Neuronal stem cell (in vitro differentiated cells): Measurements from ENCODE around the gene SMAD5.

Experiments
- DNase-seq: peaks from one replicate; pipeline ENCODE4 v3.0.0-alpha.2; 2013; ENCODE audit warnings: low spot score
- H2AFZ ChIP-seq: one replicate; pipeline ENCODE4 v1.6.1; 2013; ENCODE audit warnings: mild to moderate bottlenecking, low read length, inconsistent platforms
- H2AK5ac ChIP-seq: 2 replicates; pipeline ENCODE4 v1.6.1; 2013; ENCODE audit warnings: low read depth, mild to moderate bottlenecking, inconsistent platforms, low read length, moderate library complexity, mixed read lengths
- H2BK120ac ChIP-seq: 2 replicates; pipeline ENCODE4 v1.6.1; 2013; ENCODE audit warnings: low read depth, mild to moderate bottlenecking, inconsistent platforms, low read length, moderate library complexity, mixed read lengths
- H2BK12ac ChIP-seq: one replicate; pipeline ENCODE4 v1.6.1; 2013; ENCODE audit warnings: low read length, inconsistent platforms
- H2BK15ac ChIP-seq: 2 replicates; pipeline ENCODE4 v1.6.1; 2013; ENCODE audit warnings: mild to moderate bottlenecking, low read length, inconsistent platforms, mixed read lengths
- H2BK5ac ChIP-seq: one replicate; pipeline ENCODE4 v1.6.1; 2013; ENCODE audit warnings: inconsistent platforms, mild to moderate bottlenecking, low read length, moderate library complexity
- H3K14ac ChIP-seq: one replicate; pipeline ENCODE4 v1.6.1; 2013; ENCODE audit warnings: low read length, inconsistent platforms
- H3K18ac ChIP-seq: 2 replicates; pipeline ENCODE4 v1.6.1; 2013; ENCODE audit warnings: low read length, inconsistent platforms
- H3K23ac ChIP-seq: 2 replicates; pipeline ENCODE4 v1.6.1; 2013; ENCODE audit warnings: low read depth, mild to moderate bottlenecking, mixed read lengths, low read length, inconsistent platforms; ENCODE audit not compliant: poor library complexity
- H3K27ac ChIP-seq: replicated peaks from 3 replicates; pipeline ENCODE4 v1.5.1; 2013; ENCODE audit warnings: low read length, inconsistent platforms
- H3K27me3 ChIP-seq, 3 experiments: 2 replicates each; pipeline ENCODE4 v1.6.1; 2013; ENCODE audit warnings: low read length in 3 of 3, mild to moderate bottlenecking in 2 of 3, inconsistent platforms in 1 of 3, low read depth in 1 of 3, mixed read lengths in 1 of 3, moderate library complexity in 1 of 3; ENCODE audit not compliant: control insufficient read depth in 3 of 3, insufficient read depth in 3 of 3
- H3K36me3 ChIP-seq, 2 donors: replicated peaks in 1 of 2; 2 replicates each; pipeline ENCODE4 v1.6.1; 2013; ENCODE audit warnings: low read length in 2 of 2; ENCODE audit not compliant: control insufficient read depth in 2 of 2, insufficient read depth in 2 of 2
- H3K4ac ChIP-seq: 2 replicates; pipeline ENCODE4 v1.6.1; 2013; ENCODE audit warnings: inconsistent platforms, mild to moderate bottlenecking, low read length, moderate library complexity
- H3K4me1 ChIP-seq, 2 donors: 1 replicate in 1 of 2; 2 replicates in 1 of 2; pipeline ENCODE4 v1.6.1; 2013; ENCODE audit warnings: low read length in 2 of 2, low read depth in 1 of 2; ENCODE audit not compliant: control insufficient read depth in 2 of 2, insufficient read depth in 1 of 2
- H3K4me2 ChIP-seq: one replicate; pipeline ENCODE4 v1.6.1; 2013; ENCODE audit warnings: mild to moderate bottlenecking, low read length, inconsistent platforms; ENCODE audit not compliant: insufficient read depth, poor library complexity, severe bottlenecking
- H3K4me3 ChIP-seq, 2 donors: 2 replicates each; pipeline ENCODE4 v1.5.1; 2013; ENCODE audit warnings: low read length in 2 of 2, mild to moderate bottlenecking in 2 of 2, inconsistent platforms in 1 of 2, moderate library complexity in 1 of 2
- H3K79me1 ChIP-seq: one replicate; pipeline ENCODE4 v1.6.1; 2013; ENCODE audit warnings: low read depth, mild to moderate bottlenecking, inconsistent platforms, low read length, moderate library complexity
- H3K9ac ChIP-seq: one replicate; pipeline ENCODE4 v1.6.1; 2013; ENCODE audit warnings: mild to moderate bottlenecking, low read depth, low read length, inconsistent platforms; ENCODE audit not compliant: poor library complexity
- H3K9me3 ChIP-seq, 2 donors: replicated peaks in 1 of 2; 2 replicates each; pipeline versions ENCODE3 to v1.6.1; 2013; ENCODE audit warnings: low read length in 2 of 2, mild to moderate bottlenecking in 2 of 2, inconsistent platforms in 1 of 2, low read depth in 1 of 2, mixed read lengths in 1 of 2, moderate library complexity in 1 of 2; ENCODE audit not compliant: control insufficient read depth in 2 of 2, insufficient read depth in 1 of 2
- H4K8ac ChIP-seq: one replicate; pipeline ENCODE4 v1.6.1; 2013; ENCODE audit warnings: low read depth, mild to moderate bottlenecking, inconsistent platforms, low read length, moderate library complexity
- H4K91ac ChIP-seq: one replicate; pipeline ENCODE4 v1.6.1; 2013; ENCODE audit warnings: low read length, low read depth, mild to moderate bottlenecking, inconsistent platforms; ENCODE audit not compliant: poor library complexity
- WGBS, 2 donors: extraction: QIAGEN DNeasy Blood & Tissue Kit; methylation state at CpG; one replicate each; pipeline ENCODE4 v1.1.7; 2013; ENCODE audit warnings: missing lambda C conversion rate in 2 of 2, mixed read lengths in 1 of 2; ENCODE audit not compliant: insufficient read length in 2 of 2, insufficient replicate concordance in 1 of 2; ENCODE audit errors: extremely low coverage in 2 of 2; 5-methylcytosine and 5-hydroxymethylcytosine counted together

Gene SMAD5

GRCh38 chr5:136209346-136209910 is 76.8 kb downstream of the SMAD5 start:
- H2AFZ ChIP-seq, result no peak overlapping the region
- peaks cover 0 to 4% of the 10 kb centered on the region in 2 donors for H3K4me1 ChIP-seq
- no peaks in the 10 kb centered on the region for H3K79me1 ChIP-seq
- H4K8ac ChIP-seq, result no peak overlapping the region
- H3K4me2 ChIP-seq, result no peak overlapping the region
- no peak overlapping the region for H3K27ac ChIP-seq
- no peaks in the 10 kb centered on the region for H3K36me3 ChIP-seq
- H4K91ac ChIP-seq, result no peak overlapping the region
- H2BK5ac ChIP-seq, result no peak overlapping the region
- DNase-seq, result no peak
- no peak overlapping the region for H3K23ac ChIP-seq
- H3K27me3 ChIP-seq, result peaks cover 0 to 24% (median 0%) of the 10 kb centered on the region in 3 experiments
- no peak overlapping the region for H3K18ac ChIP-seq
- H3K4me3 ChIP-seq, result no peak overlapping the region
- peak overlapping the region; percentile 40 for H3K9ac ChIP-seq
- H3K14ac ChIP-seq, result no peak overlapping the region
- no peak overlapping the region for H2BK12ac ChIP-seq
- no CpG with 5 or more reads among the region's 14 CpGs for WGBS, 2 donors
- peak overlapping the region; percentile 21 for H2AK5ac ChIP-seq
- peaks cover 0 to 2% of the 10 kb centered on the region in 2 donors for H3K9me3 ChIP-seq
- no peak overlapping the region for H2BK120ac ChIP-seq
- no peak overlapping the region for H3K4ac ChIP-seq
- H2BK15ac ChIP-seq, result no peak overlapping the region

- DNase-seq, result no peak
- H3K9ac ChIP-seq, result no peak overlapping the region
- H3K23ac ChIP-seq, result no peak overlapping the region
- peaks cover 0 to 2% of the 10 kb centered on the region in 2 donors for H3K9me3 ChIP-seq
- H4K91ac ChIP-seq, result no peak overlapping the region
- no peaks in the 10 kb centered on the region for H3K36me3 ChIP-seq
- no peak overlapping the region for H2BK5ac ChIP-seq
- no peak overlapping the region for H3K27ac ChIP-seq
- peaks cover 0 to 24% (median 0%) of the 10 kb centered on the region in 3 experiments for H3K27me3 ChIP-seq
- no peak overlapping the region for H2AFZ ChIP-seq
- H3K79me1 ChIP-seq, result no peaks in the 10 kb centered on the region
- no peak overlapping the region for H3K18ac ChIP-seq
- H4K8ac ChIP-seq, result no peak overlapping the region
- no peak overlapping the region for H3K4me3 ChIP-seq
- peaks cover 0 to 4% of the 10 kb centered on the region in 2 donors for H3K4me1 ChIP-seq
- H2BK12ac ChIP-seq, result no peak overlapping the region
- H2AK5ac ChIP-seq, result no peak overlapping the region
- H2BK120ac ChIP-seq, result no peak overlapping the region
- no peak overlapping the region for H3K14ac ChIP-seq
- no peak overlapping the region for H3K4me2 ChIP-seq
- H3K4ac ChIP-seq, result no peak overlapping the region
- H2BK15ac ChIP-seq, result no peak overlapping the region
- no CpG with 5 or more reads among the region's 4 CpGs for whole genome bisulfite sequencing, 2 donors
Observed at GRCh38 chr5:136210259-136210658, 77.6 kb downstream of the SMAD5 start.

DNA sequence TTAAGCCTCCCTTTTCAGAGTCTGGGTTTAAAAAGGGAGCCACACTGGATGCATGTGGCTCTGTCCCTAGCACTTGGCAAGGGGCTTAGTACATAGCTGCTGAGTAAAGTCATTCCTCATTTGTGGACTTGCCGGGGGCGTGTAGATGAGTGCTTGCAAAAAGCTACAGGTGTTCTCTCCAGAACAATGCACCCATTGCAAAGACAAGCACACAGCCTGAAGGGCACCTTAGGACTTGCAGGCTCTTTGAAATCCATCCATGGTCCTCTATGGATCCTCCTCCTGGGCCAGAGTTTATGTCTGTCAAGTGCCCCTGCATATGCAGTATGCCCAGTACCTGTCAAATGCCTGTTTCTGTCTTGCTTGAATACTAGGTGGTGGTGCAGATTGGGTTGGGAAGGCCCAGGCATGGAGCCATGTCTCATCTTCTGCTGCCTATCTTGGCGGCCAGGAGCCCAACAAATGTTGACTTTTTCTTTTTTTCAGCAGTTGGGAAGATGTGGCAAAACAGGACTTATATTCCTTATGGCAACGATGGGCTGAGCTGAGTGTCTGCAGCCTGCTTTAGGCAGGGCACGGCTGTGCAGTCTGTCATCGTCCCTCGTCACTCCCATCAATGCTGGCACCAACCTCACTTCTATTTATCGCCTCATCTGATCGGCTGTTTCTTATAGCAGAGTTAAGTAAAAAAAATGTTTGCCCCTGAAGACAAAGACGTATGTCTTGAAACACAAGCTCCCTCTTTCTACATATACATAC is 78.8 kb downstream of the SMAD5 start:
- no peak overlapping the region for H3K4me2 ChIP-seq
- H3K23ac ChIP-seq, result no peak overlapping the region
- no peak overlapping the region for H2AFZ ChIP-seq
- no peak overlapping the region for H3K27ac ChIP-seq
- H2BK12ac ChIP-seq, result no peak overlapping the region
- H3K4me1 ChIP-seq, result peaks cover 0 to 4% of the 10 kb centered on the region in 2 donors
- H3K9me3 ChIP-seq, result no peaks in the 10 kb centered on the region
- no peak overlapping the region for H2BK5ac ChIP-seq
- DNase-seq, result no peak
- no peak overlapping the region for H3K18ac ChIP-seq
- H4K91ac ChIP-seq, result no peak overlapping the region
- H3K27me3 ChIP-seq, result peaks cover 0 to 24% (median 0%) of the 10 kb centered on the region in 3 experiments
- H3K79me1 ChIP-seq, result no peaks in the 10 kb centered on the region
- H2BK120ac ChIP-seq, result no peak overlapping the region
- H3K36me3 ChIP-seq, result no peaks in the 10 kb centered on the region
- H3K9ac ChIP-seq, result no peak overlapping the region
- no peak overlapping the region for H3K4ac ChIP-seq
- H4K8ac ChIP-seq, result no peak overlapping the region
- H2BK15ac ChIP-seq, result no peak overlapping the region
- no peak overlapping the region for H3K14ac ChIP-seq
- H2AK5ac ChIP-seq, result no peak overlapping the region
- WGBS, 2 donors, result no CpG with 5 or more reads among the region's 10 CpGs
- H3K4me3 ChIP-seq, result no peak overlapping the region

DNA sequence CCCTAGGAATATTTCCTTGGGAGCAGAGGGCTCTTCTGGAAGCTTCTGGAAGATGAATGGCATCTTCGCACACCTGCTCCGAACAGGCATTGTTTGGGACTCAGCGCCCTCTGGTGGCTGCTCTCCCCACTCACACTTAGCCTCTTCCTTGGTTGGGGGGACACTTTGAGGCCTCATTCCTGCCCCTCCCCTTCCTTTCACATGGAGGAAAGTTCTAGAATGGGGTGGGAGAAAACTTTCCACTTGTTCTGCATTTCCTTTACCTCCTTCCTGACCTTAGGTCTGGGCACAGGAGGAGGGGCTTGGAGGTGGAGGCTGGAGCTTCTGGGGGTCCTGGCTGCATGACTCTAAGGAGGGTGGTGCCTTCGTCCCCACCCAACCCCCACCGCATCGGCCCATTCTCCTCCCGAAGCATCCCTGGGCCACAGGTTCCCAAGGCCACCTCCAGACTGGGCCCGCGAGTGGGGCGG is 79.6 kb downstream of the SMAD5 start:
- Histone ChIP-seq H2AFZ (no peak overlapping the region), H3K4me2 (no peak overlapping the region), H3K14ac (no peak overlapping the region), H2BK120ac (no peak overlapping the region), H3K79me1 (no peaks in the 10 kb centered on the region), H3K9me3 (no peaks in the 10 kb centered on the region), H4K8ac (no peak overlapping the region), H3K4me1 (peaks cover 0 to 4% of the 10 kb centered on the region in 2 donors), H3K4ac (no peak overlapping the region), H3K23ac (peak overlapping the region; percentile 12), H2AK5ac (peak overlapping the region; percentile 73), H4K91ac (no peak overlapping the region), H2BK5ac (no peak overlapping the region), H3K18ac (peak overlapping the region; percentile 41), H3K36me3 (no peaks in the 10 kb centered on the region), H3K4me3 (no peak overlapping the region), H3K9ac (no peak overlapping the region), H2BK15ac (no peak overlapping the region), H3K27ac (no peak overlapping the region), H3K27me3 (peaks cover 0 to 29% (median 0%) of the 10 kb centered on the region in 3 experiments), H2BK12ac (peak overlapping the region; percentile 77)
- DNase-seq, result peak; percentile 51
- WGBS, 2 donors, result no CpG with 5 or more reads among the region's 10 CpGs
